ENCODE measurements around the gene SURF1. TPM values are rescaled to one million over a fixed set of nuclear protein-coding genes. Genes with fewer than 3 reads are reported as not detected.
"Not testable (repeated sequence)": the region's sequence is repeated elsewhere in the genome, so short reads cannot be mapped to it uniquely, and the experiment has no call there.

Gene SURF1
- total RNA-seq, 4 donors from 2014 or later = 35.0 to 59.4 (median 41.6) TPM

- no peak for DNase-seq (ENCODE audit: low spot score in 2 of 2)
- Histone ChIP-seq H3K4me3 (no peak overlapping the region), H3K36me3 (peaks cover 0 to 41% (median 18%) of the 10 kb centered on the region in 3 donors), H3K9me3 (no peaks in the 10 kb centered on the region), H3K4me1 (no peaks in the 10 kb centered on the region), H3K27ac (no peak overlapping the region), H3K27me3 (no peaks in the 10 kb centered on the region)
- 89 to 91% methylated on average over 10 of the region's 10 CpGs for WGBS, 2 donors
- no peak for TF ChIP-seq EP300 (IDR thresholded peaks at IDR 0.05)
- TF ChIP-seq CTCF (IDR thresholded peaks at IDR 0.05) = no peak
- TF ChIP-seq POLR2A (IDR thresholded peaks at IDR 0.05) = no peak
Observed at GRCh38 chr9:133327834-133328484, 28.3 kb downstream of the SURF1 start.

- not testable (repeated sequence) for H3K27me3 ChIP-seq; H3K4me3 ChIP-seq; H3K27ac ChIP-seq; DNase-seq (ENCODE audit: low spot score in 2 of 2); H3K9me3 ChIP-seq; H3K4me1 ChIP-seq
- 89% methylated on average over 6 of the region's 6 CpGs for WGBS, 2 donors
- peaks cover 0 to 32% (median 8%) of the 10 kb centered on the region in 3 donors for H3K36me3 ChIP-seq
Observed at GRCh38 chr9:133327021-133327420, 29.3 kb downstream of the SURF1 start.

- H3K4me1 ChIP-seq = no peaks in the 10 kb centered on the region
- WGBS, 2 donors = 82 to 87% methylated on average over 13 of the region's 13 CpGs
- DNase-seq (ENCODE audit: low spot score in 2 of 2) = no peak
- no peaks in the 10 kb centered on the region for H3K9me3 ChIP-seq
- no peak overlapping the region for H3K27ac ChIP-seq
- no peak for TF ChIP-seq CTCF (IDR thresholded peaks at IDR 0.05)
- TF ChIP-seq POLR2A (IDR thresholded peaks at IDR 0.05) = no peak
- no peak for TF ChIP-seq EP300 (IDR thresholded peaks at IDR 0.05)
- H3K36me3 ChIP-seq = peaks cover 0 to 3% (median 0%) of the 10 kb centered on the region in 3 donors
- no peaks in the 10 kb centered on the region for H3K27me3 ChIP-seq
- no peak overlapping the region for H3K4me3 ChIP-seq
Observed at GRCh38 chr9:133323991-133324703, 32.1 kb downstream of the SURF1 start.

- Histone ChIP-seq H3K4me3 (no peak overlapping the region), H3K4me1 (no peaks in the 10 kb centered on the region), H3K27me3 (no peaks in the 10 kb centered on the region), H3K27ac (no peak overlapping the region), H3K36me3 (peaks cover 0 to 2% (median 0%) of the 10 kb centered on the region in 3 donors), H3K9me3 (no peaks in the 10 kb centered on the region)
- TF ChIP-seq EP300 (IDR thresholded peaks at IDR 0.05) (no peak), POLR2A (IDR thresholded peaks at IDR 0.05) (no peak), CTCF (IDR thresholded peaks at IDR 0.05) (no peak)
- no peak for DNase-seq (ENCODE audit: low spot score in 2 of 2)
- WGBS, 2 donors = 79 to 80% methylated on average over 10 of the region's 10 CpGs
Observed at GRCh38 chr9:133323211-133323610, 33.1 kb downstream of the SURF1 start.

GRCh38 chr9:133322701-133323100 lies 33.6 kb downstream of the SURF1 start:
- no peak for DNase-seq (ENCODE audit: low spot score in 2 of 2)
- no peaks in the 10 kb centered on the region for H3K4me1 ChIP-seq
- no peak overlapping the region for H3K27ac ChIP-seq
- no peak overlapping the region for H3K4me3 ChIP-seq
- no peaks in the 10 kb centered on the region for H3K9me3 ChIP-seq
- no peak for TF ChIP-seq CTCF (IDR thresholded peaks at IDR 0.05)
- no peak for TF ChIP-seq POLR2A (IDR thresholded peaks at IDR 0.05)
- TF ChIP-seq EP300 (IDR thresholded peaks at IDR 0.05) = no peak
- WGBS, 2 donors = 76 to 85% methylated on average over 13 to 14 of the region's 14 CpGs
- H3K36me3 ChIP-seq = no peaks in the 10 kb centered on the region
- H3K27me3 ChIP-seq = no peaks in the 10 kb centered on the region

Measured in tibial nerve (tissue), 4 donors.